Cerebellar cortex (tissue), 1 donor: ENCODE data around the gene RASSF1.

ENCODE experiments used
- DNase-seq: peaks from one replicate; pipeline ENCODE4 v3.0.0-alpha.2; 2015; ENCODE audit warnings: low spot score

The RASSF1 gene

GRCh38 chr3:50299929-50300680 is 40.5 kb downstream of the RASSF1 start:
- DNase-seq: peak; percentile 69

- DNase-seq: no peak
Measured at GRCh38 chr3:50299638-50299928, 41.1 kb downstream of the RASSF1 start.

- peak; percentile 100 for DNase-seq
Measured at GRCh38 chr3:50298836-50299637, 41.6 kb downstream of the RASSF1 start, which contains the start of the genes HYAL3 and NAA80. Gene HYAL3 (minus strand): TSS chr3:50299405. CDS start chr3:50295602, 3,803 bp downstream. Gene NAA80 (minus strand): TSS chr3:50299405. CDS start chr3:50297463, 1,942 bp downstream.

- peak; percentile 46 for DNase-seq
Measured at GRCh38 chr3:50297896-50298725, 42.5 kb downstream of the RASSF1 start.

- no peak for DNase-seq
Measured at GRCh38 chr3:50297384-50297775, 43.3 kb downstream of the RASSF1 start.

- DNase-seq: no peak
Measured at GRCh38 chr3:50296721-50297383, 43.8 kb downstream of the RASSF1 start.

GRCh38 chr3:50295553-50296431 is 44.8 kb downstream of the RASSF1 start:
- DNase-seq: no peak

- DNase-seq: no peak
Measured at GRCh38 chr3:50294492-50295403, 45.9 kb downstream of the RASSF1 start.

GRCh38 chr3:50294089-50294488 is 46.5 kb downstream of the RASSF1 start:
- DNase-seq: no peak

- DNase-seq: no peak
Measured at GRCh38 chr3:50293079-50293801, 47.4 kb downstream of the RASSF1 start.

GRCh38 chr3:50292159-50293078 is 48.2 kb downstream of the RASSF1 start, which contains the start of gene IFRD2:
Gene IFRD2 (minus strand): TSS chr3:50292429. CDS start chr3:50292274, 155 bp downstream.
- peak; percentile 98 for DNase-seq

- no peak for DNase-seq
Measured at GRCh38 chr3:50290161-50290641, 50.4 kb downstream of the RASSF1 start.

- DNase-seq: no peak
Measured at GRCh38 chr3:50289130-50289529, 51.5 kb downstream of the RASSF1 start.

GRCh38 chr3:50288387-50289007 is 52.1 kb downstream of the RASSF1 start:
- no peak for DNase-seq

- no peak for DNase-seq
Measured at GRCh38 chr3:50287262-50287661, 53.4 kb downstream of the RASSF1 start.

- DNase-seq: no peak
Measured at GRCh38 chr3:50286322-50287227, 54.1 kb downstream of the RASSF1 start.
